ENCODE results near the gene SMAGP. TPM values are rescaled to one million over a fixed set of nuclear protein-coding genes. Genes with fewer than 3 reads are reported as not detected.

The SMAGP gene
- total RNA-seq, 4 donors from 2014 or later = 2.0 to 10.2 (median 4.4) TPM

GRCh38 chr12:51202718-51203117, 67.5 kb downstream of the SMAGP start:
- no peaks in the 10 kb centered on the region for H3K4me1 ChIP-seq
- H3K4me3 ChIP-seq = no peak overlapping the region
- H3K36me3 ChIP-seq = peaks cover 0 to 77% (median 2%) of the 10 kb centered on the region in 3 donors
- DNase-seq (ENCODE audit: low spot score in 2 of 2) = no peak
- TF ChIP-seq POLR2A (IDR thresholded peaks at IDR 0.05) (no peak), EP300 (IDR thresholded peaks at IDR 0.05) (no peak), CTCF (IDR thresholded peaks at IDR 0.05) (no peak)
- H3K27me3 ChIP-seq = no peaks in the 10 kb centered on the region
- no peaks in the 10 kb centered on the region for H3K9me3 ChIP-seq
- WGBS, 2 donors = 92 to 93% methylated on average over 5 of the region's 5 CpGs
- H3K27ac ChIP-seq = no peak overlapping the region

GRCh38 chr12:51200806-51201205, 69.4 kb downstream of the SMAGP start:
- H3K9me3 ChIP-seq = no peaks in the 10 kb centered on the region
- H3K27ac ChIP-seq = no peak overlapping the region
- no peak for TF ChIP-seq CTCF (IDR thresholded peaks at IDR 0.05)
- no peak for TF ChIP-seq POLR2A (IDR thresholded peaks at IDR 0.05)
- TF ChIP-seq EP300 (IDR thresholded peaks at IDR 0.05) = no peak
- H3K4me1 ChIP-seq = no peaks in the 10 kb centered on the region
- H3K36me3 ChIP-seq = peaks cover 0 to 82% (median 2%) of the 10 kb centered on the region in 3 donors
- no peaks in the 10 kb centered on the region for H3K27me3 ChIP-seq
- no peak overlapping the region for H3K4me3 ChIP-seq
- no peak for DNase-seq (ENCODE audit: low spot score in 2 of 2)
- WGBS, 2 donors = 92 to 93% methylated on average over 9 of the region's 9 CpGs

GRCh38 chr12:51200156-51200555, 70.1 kb downstream of the SMAGP start:
- DNase-seq (ENCODE audit: low spot score in 2 of 2) = no peak
- no peaks in the 10 kb centered on the region for H3K4me1 ChIP-seq
- 84 to 86% methylated on average over 7 of the region's 7 CpGs for WGBS, 2 donors
- H3K4me3 ChIP-seq = no peak overlapping the region
- TF ChIP-seq CTCF (IDR thresholded peaks at IDR 0.05) (no peak), POLR2A (IDR thresholded peaks at IDR 0.05) (no peak), EP300 (IDR thresholded peaks at IDR 0.05) (no peak)
- H3K27me3 ChIP-seq = no peaks in the 10 kb centered on the region
- H3K36me3 ChIP-seq = peaks cover 0 to 84% (median 2%) of the 10 kb centered on the region in 3 donors
- no peak overlapping the region for H3K27ac ChIP-seq
- no peaks in the 10 kb centered on the region for H3K9me3 ChIP-seq

GRCh38 chr12:51199366-51199945, 70.8 kb downstream of the SMAGP start:
- TF ChIP-seq POLR2A (IDR thresholded peaks at IDR 0.05) (no peak), CTCF (IDR thresholded peaks at IDR 0.05) (no peak), EP300 (IDR thresholded peaks at IDR 0.05) (no peak)
- Histone ChIP-seq H3K9me3 (no peaks in the 10 kb centered on the region), H3K4me3 (no peak overlapping the region), H3K27me3 (no peaks in the 10 kb centered on the region), H3K27ac (no peak overlapping the region), H3K4me1 (no peaks in the 10 kb centered on the region), H3K36me3 (peaks cover 0 to 89% (median 2%) of the 10 kb centered on the region in 3 donors)
- no peak for DNase-seq (ENCODE audit: low spot score in 2 of 2)
- 89 to 90% methylated on average over 10 of the region's 10 CpGs for WGBS, 2 donors

- TF ChIP-seq CTCF (IDR thresholded peaks at IDR 0.05) = no peak
- no peak for TF ChIP-seq POLR2A (IDR thresholded peaks at IDR 0.05)
- no peak for TF ChIP-seq EP300 (IDR thresholded peaks at IDR 0.05)
- 75 to 77% methylated on average over 11 to 14 of the region's 16 CpGs for WGBS, 2 donors
- Histone ChIP-seq H3K27me3 (no peaks in the 10 kb centered on the region), H3K4me1 (no peaks in the 10 kb centered on the region), H3K36me3 (peaks cover 0 to 89% (median 2%) of the 10 kb centered on the region in 3 donors), H3K27ac (no peak overlapping the region), H3K9me3 (no peaks in the 10 kb centered on the region), H3K4me3 (no peak overlapping the region)
- no peak for DNase-seq (ENCODE audit: low spot score in 2 of 2)
Observed at GRCh38 chr12:51198568-51199365, 71.4 kb downstream of the SMAGP start.

All from tibial nerve (tissue), 4 donors.